ENCODE data around the gene MCOLN1. TPM values are rescaled to one million over a fixed set of nuclear protein-coding genes. Genes with fewer than 3 reads are reported as not detected.

Gene MCOLN1
- polyA plus RNA-seq, 1 donor (not counting 4 experiments of a cell fraction or from before 2014, with no cell fraction given) = 14.0 TPM

DNA sequence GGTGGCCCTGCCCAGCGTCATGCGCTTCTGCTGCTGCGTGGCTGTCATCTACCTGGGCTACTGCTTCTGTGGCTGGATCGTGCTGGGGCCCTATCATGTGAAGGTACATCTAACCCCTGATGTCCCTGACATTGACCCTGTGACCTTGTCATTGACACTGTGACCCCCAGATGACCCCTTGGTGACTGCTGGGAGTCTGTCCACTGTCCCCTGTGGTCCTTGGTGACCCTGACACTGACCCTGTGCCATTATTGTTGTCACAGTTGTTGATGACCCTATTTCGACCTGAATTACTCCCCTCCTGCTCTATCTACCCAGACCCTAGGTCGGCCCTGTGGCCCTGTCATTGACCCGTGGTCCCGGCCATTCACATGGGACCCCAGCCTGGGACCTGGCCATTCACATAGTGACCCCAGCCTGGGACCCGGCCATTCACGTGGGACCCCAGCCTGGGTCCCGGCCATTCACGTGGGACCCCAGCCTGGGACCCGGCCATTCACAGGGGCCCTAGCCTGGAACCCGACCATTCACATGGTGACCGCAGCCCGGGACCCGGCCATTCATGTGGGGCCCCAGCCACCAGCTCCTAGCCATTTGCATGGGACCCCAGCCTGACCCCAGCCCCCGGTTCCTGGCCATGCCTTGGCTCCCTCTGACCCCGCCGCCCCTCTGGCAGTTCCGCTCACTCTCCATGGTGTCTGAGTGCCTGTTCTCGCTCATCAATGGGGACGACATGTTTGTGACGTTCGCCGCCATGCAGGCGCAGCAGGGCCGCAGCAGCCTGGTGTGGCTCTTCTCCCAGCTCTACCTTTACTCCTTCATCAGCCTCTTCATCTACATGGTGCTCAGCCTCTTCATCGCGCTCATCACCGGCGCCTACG is 7.4 kb downstream of the MCOLN1 start:
- peaks cover 2% of the 10 kb centered on the region for H3K4me1 ChIP-seq (ENCODE audit: control insufficient read depth, extremely low read depth, insufficient read depth, low read length)
- H3K79me2 ChIP-seq (ENCODE audit: control insufficient read depth, insufficient read depth, low read length) = no peaks in the 10 kb centered on the region
- H3K9ac ChIP-seq (ENCODE audit: control insufficient read depth, extremely low read depth, insufficient read depth, low read length) = no peak overlapping the region
- dilution Hi-C loops (cut with MboI; ENCODE audit: extremely low pct_ligation_motif_present, low sequenced_read_pairs) = no loop called here
- DNase-seq (ENCODE audit: low read depth, low spot score) (no peak), FAIRE-seq (no peak)
- no peaks in the 10 kb centered on the region for H3K9me1 ChIP-seq (ENCODE audit: control insufficient read depth, extremely low read depth, insufficient read depth, low read length)
- H3K27me3 ChIP-seq (ENCODE audit: control insufficient read depth, extremely low read depth, insufficient read depth, low read length) = no peaks in the 10 kb centered on the region
- H3K36me3 ChIP-seq (ENCODE audit: control insufficient read depth in 2 of 2, extremely low read depth in 1 of 2, insufficient read depth in 2 of 2, low read length in 2 of 2) = peaks cover 0 to 17% of the 10 kb centered on the region in 2 experiments
- H3K4me3 ChIP-seq (ENCODE audit: control insufficient read depth in 2 of 3, extremely low read depth in 1 of 3, insufficient read depth in 2 of 3, low read depth in 1 of 3, low read length in 3 of 3) = no peak overlapping the region
- H4K20me1 ChIP-seq (ENCODE audit: control insufficient read depth, extremely low read depth, insufficient read depth, low read length) = no peaks in the 10 kb centered on the region
- TF ChIP-seq EZH2 (IDR thresholded peaks at IDR 0.05; ENCODE audit: low read length) = no peak
- TF ChIP-seq, protein P1, sequence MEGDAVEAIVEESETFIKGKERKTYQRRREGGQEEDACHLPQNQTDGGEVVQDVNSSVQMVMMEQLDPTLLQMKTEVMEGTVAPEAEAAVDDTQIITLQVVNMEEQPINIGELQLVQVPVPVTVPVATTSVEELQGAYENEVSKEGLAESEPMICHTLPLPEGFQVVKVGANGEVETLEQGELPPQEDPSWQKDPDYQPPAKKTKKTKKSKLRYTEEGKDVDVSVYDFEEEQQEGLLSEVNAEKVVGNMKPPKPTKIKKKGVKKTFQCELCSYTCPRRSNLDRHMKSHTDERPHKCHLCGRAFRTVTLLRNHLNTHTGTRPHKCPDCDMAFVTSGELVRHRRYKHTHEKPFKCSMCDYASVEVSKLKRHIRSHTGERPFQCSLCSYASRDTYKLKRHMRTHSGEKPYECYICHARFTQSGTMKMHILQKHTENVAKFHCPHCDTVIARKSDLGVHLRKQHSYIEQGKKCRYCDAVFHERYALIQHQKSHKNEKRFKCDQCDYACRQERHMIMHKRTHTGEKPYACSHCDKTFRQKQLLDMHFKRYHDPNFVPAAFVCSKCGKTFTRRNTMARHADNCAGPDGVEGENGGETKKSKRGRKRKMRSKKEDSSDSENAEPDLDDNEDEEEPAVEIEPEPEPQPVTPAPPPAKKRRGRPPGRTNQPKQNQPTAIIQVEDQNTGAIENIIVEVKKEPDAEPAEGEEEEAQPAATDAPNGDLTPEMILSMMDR (optimal IDR thresholded peaks at IDR 0.05 in 1 of 3, IDR thresholded peaks at IDR 0.05 in 1 of 3, conservative IDR thresholded peaks at IDR 0.05 in 1 of 3; ENCODE audit: extremely low read depth in 1 of 3, insufficient read depth in 2 of 3, low read length in 3 of 3) = no peak
- no peaks in the 10 kb centered on the region for H3K9me3 ChIP-seq (ENCODE audit: control insufficient read depth, low read depth, low read length)
- no peak overlapping the region for H3K27ac ChIP-seq (ENCODE audit: control insufficient read depth, insufficient read depth, low read length)
- no peak overlapping the region for H3K4me2 ChIP-seq (ENCODE audit: control insufficient read depth, extremely low read depth, insufficient read depth, low read depth, low read length)
- no peak overlapping the region for H2AFZ ChIP-seq (ENCODE audit: control insufficient read depth, low read length)

DNA sequence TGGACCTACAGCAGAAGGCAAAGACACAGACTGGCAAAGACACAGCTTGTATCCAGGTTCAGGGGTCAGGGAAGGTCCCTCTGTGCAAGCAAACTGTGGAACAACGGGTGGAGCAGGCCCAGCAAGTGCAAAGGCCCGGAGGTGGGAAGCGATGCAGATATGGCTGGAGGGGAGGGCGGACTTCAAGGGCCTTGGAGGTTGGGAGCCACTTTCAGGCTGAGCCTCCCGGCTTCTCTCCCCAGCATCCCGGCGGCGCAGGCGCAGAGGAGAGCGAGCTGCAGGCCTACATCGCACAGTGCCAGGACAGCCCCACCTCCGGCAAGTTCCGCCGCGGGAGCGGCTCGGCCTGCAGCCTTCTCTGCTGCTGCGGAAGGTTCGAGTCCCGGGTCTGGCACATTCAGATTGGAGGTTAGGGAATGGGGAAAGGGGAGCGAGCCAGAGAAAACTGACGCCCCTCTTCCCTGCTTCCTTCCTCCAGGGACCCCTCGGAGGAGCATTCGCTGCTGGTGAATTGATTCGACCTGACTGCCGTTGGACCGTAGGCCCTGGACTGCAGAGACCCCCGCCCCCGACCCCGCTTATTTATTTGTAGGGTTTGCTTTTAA is 11.0 kb downstream of the MCOLN1 start:
- H3K9me3 ChIP-seq (ENCODE audit: control insufficient read depth, low read depth, low read length) = no peaks in the 10 kb centered on the region
- H3K27ac ChIP-seq (ENCODE audit: control insufficient read depth, insufficient read depth, low read length) = peak overlapping the region; percentile 62
- H3K9ac ChIP-seq (ENCODE audit: control insufficient read depth, extremely low read depth, insufficient read depth, low read length) = peak overlapping the region; percentile 73
- TF ChIP-seq EZH2 (IDR thresholded peaks at IDR 0.05; ENCODE audit: low read length) = no peak
- TF ChIP-seq, protein P1 (optimal IDR thresholded peaks at IDR 0.05 in 1 of 3, IDR thresholded peaks at IDR 0.05 in 1 of 3, conservative IDR thresholded peaks at IDR 0.05 in 1 of 3; ENCODE audit: extremely low read depth in 1 of 3, insufficient read depth in 2 of 3, low read length in 3 of 3) = no peak
- peak overlapping the region; percentile 78 for H2AFZ ChIP-seq (ENCODE audit: control insufficient read depth, low read length)
- H3K27me3 ChIP-seq (ENCODE audit: control insufficient read depth, extremely low read depth, insufficient read depth, low read length) = no peaks in the 10 kb centered on the region
- H3K79me2 ChIP-seq (ENCODE audit: control insufficient read depth, insufficient read depth, low read length) = peaks cover 1% of the 10 kb centered on the region
- peak; percentile 58 for FAIRE-seq
- H3K36me3 ChIP-seq (ENCODE audit: control insufficient read depth in 2 of 2, extremely low read depth in 1 of 2, insufficient read depth in 2 of 2, low read length in 2 of 2) = peaks cover 0 to 15% of the 10 kb centered on the region in 2 experiments
- H3K9me1 ChIP-seq (ENCODE audit: control insufficient read depth, extremely low read depth, insufficient read depth, low read length) = no peaks in the 10 kb centered on the region
- H3K4me3 ChIP-seq (ENCODE audit: control insufficient read depth in 2 of 3, extremely low read depth in 1 of 3, insufficient read depth in 2 of 3, low read depth in 1 of 3, low read length in 3 of 3) = peak overlapping the region; percentile 71 to 98 (median 89)
- peaks cover 6% of the 10 kb centered on the region for H3K4me1 ChIP-seq (ENCODE audit: control insufficient read depth, extremely low read depth, insufficient read depth, low read length)
- peak overlapping the region; percentile 85 for H3K4me2 ChIP-seq (ENCODE audit: control insufficient read depth, extremely low read depth, insufficient read depth, low read depth, low read length)
- DNase-seq (ENCODE audit: low read depth, low spot score) = no peak
- dilution Hi-C loops (cut with MboI; ENCODE audit: extremely low pct_ligation_motif_present, low sequenced_read_pairs) = no loop called here
- no peaks in the 10 kb centered on the region for H4K20me1 ChIP-seq (ENCODE audit: control insufficient read depth, extremely low read depth, insufficient read depth, low read length)

Measured in keratinocyte (primary cell).